Measurements from ENCODE around the gene ARMCX2.

Gene ARMCX2

GRCh38 chrX:101685923-101686322 is 26.3 kb upstream of the ARMCX2 start:
- Histone ChIP-seq H3K4me3 (ENCODE audit: low read depth in 1 of 2, low read length in 1 of 2) (no peak overlapping the region), H3K27me3 (no peaks in the 10 kb centered on the region), H3K9me3 (no peaks in the 10 kb centered on the region), H3K4me1 (ENCODE audit: control insufficient read depth in 1 of 2, insufficient read depth in 1 of 2, low read depth in 1 of 2, low read length in 1 of 2) (no peaks in the 10 kb centered on the region), H3K27ac (no peak overlapping the region), H3K36me3 (no peaks in the 10 kb centered on the region)
- no peak for TF ChIP-seq CTCF (IDR thresholded peaks at IDR 0.05)

GRCh38 chrX:101682723-101683122 is 23.1 kb upstream of the ARMCX2 start:
- no peak overlapping the region for H3K4me3 ChIP-seq (ENCODE audit: low read depth in 1 of 2, low read length in 1 of 2)
- no peak for TF ChIP-seq CTCF (IDR thresholded peaks at IDR 0.05)
- H3K36me3 ChIP-seq, result no peaks in the 10 kb centered on the region
- H3K27me3 ChIP-seq, result no peaks in the 10 kb centered on the region
- H3K4me1 ChIP-seq (ENCODE audit: control insufficient read depth in 1 of 2, insufficient read depth in 1 of 2, low read depth in 1 of 2, low read length in 1 of 2), result no peaks in the 10 kb centered on the region
- H3K9me3 ChIP-seq, result no peaks in the 10 kb centered on the region
- H3K27ac ChIP-seq, result no peak overlapping the region

GRCh38 chrX:101677028-101677427 is 17.4 kb upstream of the ARMCX2 start:
- Histone ChIP-seq H3K27me3 (no peaks in the 10 kb centered on the region), H3K4me3 (ENCODE audit: low read depth in 1 of 2, low read length in 1 of 2) (no peak overlapping the region), H3K9me3 (no peaks in the 10 kb centered on the region), H3K27ac (no peak overlapping the region), H3K36me3 (no peaks in the 10 kb centered on the region), H3K4me1 (ENCODE audit: control insufficient read depth in 1 of 2, insufficient read depth in 1 of 2, low read depth in 1 of 2, low read length in 1 of 2) (no peaks in the 10 kb centered on the region)
- TF ChIP-seq CTCF (IDR thresholded peaks at IDR 0.05), result no peak

GRCh38 chrX:101676571-101676970 is 16.9 kb upstream of the ARMCX2 start:
- Histone ChIP-seq H3K36me3 (no peaks in the 10 kb centered on the region), H3K9me3 (no peaks in the 10 kb centered on the region), H3K27me3 (no peaks in the 10 kb centered on the region), H3K4me1 (ENCODE audit: control insufficient read depth in 1 of 2, insufficient read depth in 1 of 2, low read depth in 1 of 2, low read length in 1 of 2) (no peaks in the 10 kb centered on the region), H3K4me3 (ENCODE audit: low read depth in 1 of 2, low read length in 1 of 2) (no peak overlapping the region), H3K27ac (no peak overlapping the region)
- no peak for TF ChIP-seq CTCF (IDR thresholded peaks at IDR 0.05)

- Histone ChIP-seq H3K27me3 (no peaks in the 10 kb centered on the region), H3K9me3 (no peaks in the 10 kb centered on the region), H3K27ac (no peak overlapping the region), H3K4me3 (ENCODE audit: low read depth in 1 of 2, low read length in 1 of 2) (no peak overlapping the region), H3K36me3 (no peaks in the 10 kb centered on the region), H3K4me1 (ENCODE audit: control insufficient read depth in 1 of 2, insufficient read depth in 1 of 2, low read depth in 1 of 2, low read length in 1 of 2) (no peaks in the 10 kb centered on the region)
- no peak for TF ChIP-seq CTCF (IDR thresholded peaks at IDR 0.05)
Observed at GRCh38 chrX:101668143-101668542, 8.5 kb upstream of the ARMCX2 start.

Measured in neutrophil (primary cell).